ENCODE measurements around the gene LAMA4. TPM values are rescaled to one million over a fixed set of nuclear protein-coding genes. Genes with fewer than 3 reads are reported as not detected.

Gene LAMA4
- total RNA-seq, 6 experiments from 2014 or later = 80.6 to 130 (median 89.8) TPM

DNA sequence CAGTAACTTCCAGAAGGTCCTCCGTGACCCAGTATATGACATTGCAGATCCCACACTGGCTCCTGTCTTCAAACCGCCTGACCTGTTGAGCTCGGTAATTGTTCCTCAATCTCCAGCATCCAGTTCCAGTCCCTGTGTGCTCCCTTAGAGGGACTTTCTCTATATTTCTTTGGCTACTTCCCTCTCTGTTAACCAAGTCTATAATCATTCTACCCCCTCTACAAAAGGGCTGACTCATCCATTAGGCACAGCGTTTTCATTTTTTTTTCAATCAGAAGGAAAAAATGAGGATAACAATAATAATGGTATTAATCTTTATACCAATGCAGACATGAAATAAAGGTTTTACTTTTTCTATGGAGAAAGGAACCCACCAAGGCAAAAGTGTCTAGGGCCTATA lies 97.7 kb downstream of the LAMA4 start:
- H3K36me3 Mint-ChIP-seq (ENCODE audit: low read depth) = peaks cover 13% of the 10 kb centered on the region
- peak overlapping the region; percentile 21; the same call in 1 of the 2 replicates for H3K4me3 Mint-ChIP-seq
- H3K9me3 Mint-ChIP-seq = no peaks in the 10 kb centered on the region
- H3K4me1 Mint-ChIP-seq (ENCODE audit: low read depth) = peaks cover 52% of the 10 kb centered on the region
- TF ChIP-seq, protein P1, sequence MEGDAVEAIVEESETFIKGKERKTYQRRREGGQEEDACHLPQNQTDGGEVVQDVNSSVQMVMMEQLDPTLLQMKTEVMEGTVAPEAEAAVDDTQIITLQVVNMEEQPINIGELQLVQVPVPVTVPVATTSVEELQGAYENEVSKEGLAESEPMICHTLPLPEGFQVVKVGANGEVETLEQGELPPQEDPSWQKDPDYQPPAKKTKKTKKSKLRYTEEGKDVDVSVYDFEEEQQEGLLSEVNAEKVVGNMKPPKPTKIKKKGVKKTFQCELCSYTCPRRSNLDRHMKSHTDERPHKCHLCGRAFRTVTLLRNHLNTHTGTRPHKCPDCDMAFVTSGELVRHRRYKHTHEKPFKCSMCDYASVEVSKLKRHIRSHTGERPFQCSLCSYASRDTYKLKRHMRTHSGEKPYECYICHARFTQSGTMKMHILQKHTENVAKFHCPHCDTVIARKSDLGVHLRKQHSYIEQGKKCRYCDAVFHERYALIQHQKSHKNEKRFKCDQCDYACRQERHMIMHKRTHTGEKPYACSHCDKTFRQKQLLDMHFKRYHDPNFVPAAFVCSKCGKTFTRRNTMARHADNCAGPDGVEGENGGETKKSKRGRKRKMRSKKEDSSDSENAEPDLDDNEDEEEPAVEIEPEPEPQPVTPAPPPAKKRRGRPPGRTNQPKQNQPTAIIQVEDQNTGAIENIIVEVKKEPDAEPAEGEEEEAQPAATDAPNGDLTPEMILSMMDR (IDR thresholded peaks at IDR 0.05) = no peak
- H3K27ac Mint-ChIP-seq = peak overlapping the region; percentile 55
- no peaks in the 10 kb centered on the region for H3K27me3 Mint-ChIP-seq (ENCODE audit: insufficient read depth)
- DNase-seq = no peak

DNA sequence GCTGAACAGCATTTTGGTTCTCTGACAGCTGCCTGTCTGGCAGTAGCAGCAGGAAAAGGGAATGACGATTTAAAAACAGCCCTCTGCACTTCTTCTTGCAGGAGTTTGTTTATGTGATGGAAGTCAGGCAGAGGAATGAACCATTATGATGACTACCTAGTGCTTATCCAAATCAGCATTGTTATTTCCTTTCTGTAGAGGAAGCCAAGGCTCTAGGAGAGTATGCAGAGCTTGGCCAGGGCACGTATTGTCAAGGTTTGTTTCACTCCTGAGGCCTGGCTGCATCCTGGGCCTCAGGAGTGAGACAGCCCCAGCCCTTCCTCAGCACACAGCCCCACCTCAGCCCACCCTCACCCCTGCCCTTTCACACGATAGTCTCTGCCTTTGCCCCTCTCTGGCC lies 98.5 kb downstream of the LAMA4 start:
- Mint-ChIP-seq H3K27me3 (ENCODE audit: insufficient read depth) (no peaks in the 10 kb centered on the region), H3K36me3 (ENCODE audit: low read depth) (peaks cover 11% of the 10 kb centered on the region), H3K4me1 (ENCODE audit: low read depth) (peaks cover 56% of the 10 kb centered on the region), H3K4me3 (peak overlapping the region; percentile 37; the same call in 1 of the 2 replicates), H3K27ac (peak overlapping the region; percentile 55), H3K9me3 (no peaks in the 10 kb centered on the region)
- no peak for DNase-seq
- TF ChIP-seq, protein P1 (IDR thresholded peaks at IDR 0.05) = no peak

DNA sequence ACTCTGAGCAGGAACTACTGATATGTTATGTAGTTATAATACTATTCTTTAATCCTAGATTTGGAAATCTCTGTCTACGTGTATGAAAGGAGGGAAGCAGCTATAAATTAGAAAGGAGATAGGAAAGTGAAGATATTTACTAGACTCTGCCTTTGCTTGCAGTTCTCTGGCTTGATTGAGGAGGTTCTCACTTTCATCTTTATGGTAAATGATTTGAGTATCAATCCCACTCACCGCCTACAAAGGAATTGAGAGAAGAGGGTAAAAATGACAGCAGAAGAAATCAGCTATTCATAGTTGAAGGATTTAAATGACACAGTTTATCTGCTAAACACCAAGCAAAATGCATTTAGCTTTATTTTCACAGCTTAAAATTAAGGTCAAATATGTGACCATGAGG lies 99.7 kb downstream of the LAMA4 start:
- Mint-ChIP-seq H3K27me3 (ENCODE audit: insufficient read depth) (no peaks in the 10 kb centered on the region), H3K4me3 (peak overlapping the region; percentile 76), H3K9me3 (no peaks in the 10 kb centered on the region), H3K36me3 (ENCODE audit: low read depth) (peaks cover 11% of the 10 kb centered on the region), H3K27ac (peak overlapping the region; percentile 83), H3K4me1 (ENCODE audit: low read depth) (peaks cover 68% of the 10 kb centered on the region)
- DNase-seq = no peak
- TF ChIP-seq, protein P1 (IDR thresholded peaks at IDR 0.05) = no peak

DNA sequence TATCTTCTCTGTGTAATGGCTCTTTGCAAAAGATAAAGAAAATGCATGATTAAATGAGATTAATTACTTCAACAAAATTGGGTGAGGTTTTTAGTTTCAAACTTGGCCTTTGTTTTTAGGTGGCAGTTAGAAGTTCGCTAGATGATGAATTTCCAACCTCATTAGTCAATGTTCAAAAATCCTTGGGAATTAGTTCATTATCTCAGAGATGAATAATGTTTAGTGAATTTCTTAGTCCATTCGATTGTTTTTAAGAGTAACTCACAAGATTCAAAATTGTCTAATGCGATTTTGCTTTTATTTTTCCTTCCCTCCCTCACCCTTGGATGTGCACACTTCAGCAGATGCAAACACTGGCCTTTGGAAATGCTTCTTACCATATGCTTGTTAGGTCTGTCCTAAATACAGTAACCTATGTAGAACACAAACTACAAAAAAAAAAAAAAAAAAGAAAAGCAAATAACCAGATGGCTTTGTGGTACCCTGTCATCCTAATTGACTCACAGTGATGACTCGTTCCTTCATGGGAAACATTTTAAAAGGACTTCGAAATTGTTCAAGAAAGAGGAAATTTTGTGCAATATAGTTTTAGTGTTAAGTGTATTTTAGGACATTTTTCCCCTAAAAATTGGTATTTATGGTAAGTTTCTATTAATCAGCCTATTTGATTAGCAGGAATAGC lies 100.3 kb downstream of the LAMA4 start:
- H3K9me3 Mint-ChIP-seq = no peaks in the 10 kb centered on the region
- peak overlapping the region; percentile 83 for H3K27ac Mint-ChIP-seq
- no peaks in the 10 kb centered on the region for H3K27me3 Mint-ChIP-seq (ENCODE audit: insufficient read depth)
- DNase-seq = peak; percentile 52
- H3K4me1 Mint-ChIP-seq (ENCODE audit: low read depth) = peaks cover 74% of the 10 kb centered on the region
- TF ChIP-seq, protein P1 (IDR thresholded peaks at IDR 0.05) = no peak
- H3K36me3 Mint-ChIP-seq (ENCODE audit: low read depth) = peaks cover 10% of the 10 kb centered on the region
- peak overlapping the region; percentile 76 for H3K4me3 Mint-ChIP-seq

DNA sequence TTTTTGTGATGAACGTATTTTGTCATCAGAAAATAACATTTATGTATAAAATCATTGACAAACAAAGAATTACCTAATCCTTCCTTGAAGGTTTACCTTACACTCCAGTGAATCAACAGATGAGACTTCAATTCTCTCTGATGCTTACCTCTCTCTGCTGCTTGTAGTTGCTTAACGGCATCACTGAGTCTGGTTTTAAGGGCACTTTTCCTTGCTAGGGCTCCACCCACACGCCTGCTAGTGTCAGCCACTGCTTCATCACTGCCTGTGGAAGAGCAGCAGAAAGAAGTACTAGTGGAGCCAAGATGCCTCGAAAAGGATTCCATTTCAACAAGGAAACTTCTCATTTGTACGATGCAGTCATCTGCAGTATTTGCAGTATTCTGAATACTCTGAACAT lies 104.0 kb downstream of the LAMA4 start:
- peak; percentile 30 for DNase-seq
- Mint-ChIP-seq H3K9me3 (no peaks in the 10 kb centered on the region), H3K27ac (peak overlapping the region; percentile 93), H3K27me3 (ENCODE audit: insufficient read depth) (no peaks in the 10 kb centered on the region), H3K4me3 (peak overlapping the region; percentile 81), H3K36me3 (ENCODE audit: low read depth) (peaks cover 9% of the 10 kb centered on the region; the same call in 1 of the 2 replicates), H3K4me1 (ENCODE audit: low read depth) (peaks cover 55% of the 10 kb centered on the region)
- TF ChIP-seq, protein P1 (IDR thresholded peaks at IDR 0.05) = no peak

All from HFFc6 (cell line).